ENCODE results near the gene IL18.

DNA sequence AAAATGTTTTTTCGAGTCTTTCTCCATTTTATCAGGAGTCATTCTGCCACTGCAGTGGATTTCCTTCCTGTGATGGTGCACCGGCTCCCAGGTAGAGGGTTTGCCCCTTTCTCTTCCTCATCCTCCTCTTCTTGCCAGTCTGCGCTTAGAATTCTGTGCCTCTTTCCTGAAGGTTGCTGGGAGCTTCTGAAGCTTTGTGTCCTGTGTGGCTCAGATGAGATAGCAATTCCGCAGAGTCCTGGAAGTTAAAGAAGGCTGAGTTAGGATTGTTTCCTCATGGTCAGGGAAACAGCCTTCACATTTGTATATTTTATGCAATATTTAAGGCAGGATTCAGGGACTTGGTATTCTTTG lies 11.7 kb upstream of the IL18 start:
- TF ChIP-seq, protein P1, sequence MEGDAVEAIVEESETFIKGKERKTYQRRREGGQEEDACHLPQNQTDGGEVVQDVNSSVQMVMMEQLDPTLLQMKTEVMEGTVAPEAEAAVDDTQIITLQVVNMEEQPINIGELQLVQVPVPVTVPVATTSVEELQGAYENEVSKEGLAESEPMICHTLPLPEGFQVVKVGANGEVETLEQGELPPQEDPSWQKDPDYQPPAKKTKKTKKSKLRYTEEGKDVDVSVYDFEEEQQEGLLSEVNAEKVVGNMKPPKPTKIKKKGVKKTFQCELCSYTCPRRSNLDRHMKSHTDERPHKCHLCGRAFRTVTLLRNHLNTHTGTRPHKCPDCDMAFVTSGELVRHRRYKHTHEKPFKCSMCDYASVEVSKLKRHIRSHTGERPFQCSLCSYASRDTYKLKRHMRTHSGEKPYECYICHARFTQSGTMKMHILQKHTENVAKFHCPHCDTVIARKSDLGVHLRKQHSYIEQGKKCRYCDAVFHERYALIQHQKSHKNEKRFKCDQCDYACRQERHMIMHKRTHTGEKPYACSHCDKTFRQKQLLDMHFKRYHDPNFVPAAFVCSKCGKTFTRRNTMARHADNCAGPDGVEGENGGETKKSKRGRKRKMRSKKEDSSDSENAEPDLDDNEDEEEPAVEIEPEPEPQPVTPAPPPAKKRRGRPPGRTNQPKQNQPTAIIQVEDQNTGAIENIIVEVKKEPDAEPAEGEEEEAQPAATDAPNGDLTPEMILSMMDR (IDR thresholded peaks at IDR 0.05): no peak
- TF ChIP-seq POLR2A (IDR thresholded peaks at IDR 0.05): no peak

Data from Peyer's patch (tissue), 4 donors.